ENCODE measurements around the gene SEMA3C.

DNA sequence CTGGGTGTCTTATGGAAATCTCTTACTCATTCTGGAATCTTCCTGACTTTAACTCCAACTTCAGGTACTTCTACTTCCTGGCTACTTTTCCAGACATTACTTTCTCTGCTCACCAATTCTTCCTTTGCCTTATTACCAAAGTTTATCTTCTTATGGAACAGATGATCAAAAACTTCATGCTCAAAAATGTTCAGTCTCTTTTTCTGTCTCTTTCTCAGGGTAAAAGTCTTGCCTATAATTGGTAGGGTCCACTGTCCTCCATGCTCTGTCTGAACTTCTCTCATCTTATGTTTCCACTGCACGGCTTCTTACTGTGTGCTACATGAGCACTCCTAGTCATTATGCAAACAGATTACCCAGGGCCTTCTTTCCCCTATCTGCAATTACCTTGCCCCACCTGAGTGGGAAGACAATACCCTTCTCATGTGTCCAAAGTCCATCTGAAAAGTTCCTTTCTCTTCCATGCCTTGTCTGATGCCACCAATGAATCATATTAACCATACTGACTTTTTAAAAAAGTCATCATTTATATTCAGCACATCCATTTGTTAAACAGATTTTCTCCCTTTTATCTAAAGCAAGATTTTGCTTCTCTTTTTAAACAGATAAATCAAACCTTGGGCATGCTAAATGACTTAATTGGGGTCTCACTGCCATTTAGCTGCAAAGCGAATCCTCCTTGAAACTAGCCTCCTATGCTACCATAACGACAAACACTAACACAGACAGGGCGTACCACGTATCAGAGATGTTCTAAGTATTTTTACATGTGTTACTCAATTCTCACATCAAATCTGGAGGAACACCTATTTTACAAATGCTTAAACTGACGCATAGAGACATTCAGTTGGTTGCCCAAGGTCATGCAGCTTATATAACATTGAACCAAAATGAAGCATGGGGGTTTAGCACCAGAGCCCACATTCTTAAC lies 48.8 kb downstream of the SEMA3C start:
- TF ChIP-seq, protein P1, sequence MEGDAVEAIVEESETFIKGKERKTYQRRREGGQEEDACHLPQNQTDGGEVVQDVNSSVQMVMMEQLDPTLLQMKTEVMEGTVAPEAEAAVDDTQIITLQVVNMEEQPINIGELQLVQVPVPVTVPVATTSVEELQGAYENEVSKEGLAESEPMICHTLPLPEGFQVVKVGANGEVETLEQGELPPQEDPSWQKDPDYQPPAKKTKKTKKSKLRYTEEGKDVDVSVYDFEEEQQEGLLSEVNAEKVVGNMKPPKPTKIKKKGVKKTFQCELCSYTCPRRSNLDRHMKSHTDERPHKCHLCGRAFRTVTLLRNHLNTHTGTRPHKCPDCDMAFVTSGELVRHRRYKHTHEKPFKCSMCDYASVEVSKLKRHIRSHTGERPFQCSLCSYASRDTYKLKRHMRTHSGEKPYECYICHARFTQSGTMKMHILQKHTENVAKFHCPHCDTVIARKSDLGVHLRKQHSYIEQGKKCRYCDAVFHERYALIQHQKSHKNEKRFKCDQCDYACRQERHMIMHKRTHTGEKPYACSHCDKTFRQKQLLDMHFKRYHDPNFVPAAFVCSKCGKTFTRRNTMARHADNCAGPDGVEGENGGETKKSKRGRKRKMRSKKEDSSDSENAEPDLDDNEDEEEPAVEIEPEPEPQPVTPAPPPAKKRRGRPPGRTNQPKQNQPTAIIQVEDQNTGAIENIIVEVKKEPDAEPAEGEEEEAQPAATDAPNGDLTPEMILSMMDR (IDR thresholded peaks at IDR 0.05; ENCODE audit: insufficient read depth, low read depth, low read length) = no peak
- TF ChIP-seq EZH2 (IDR thresholded peaks at IDR 0.05; ENCODE audit: insufficient read depth, low read length) = no peak
